ENCODE results near the gene JPT1.
A peak's percentile ranks its signal among the peaks of the same experiment; 100 is the strongest.

Gene JPT1

GRCh38 chr17:75113798-75114551 lies 40.3 kb downstream of the JPT1 start:
- peaks cover 5% of the 10 kb centered on the region for H3K4me1 ChIP-seq (ENCODE audit: control insufficient read depth, insufficient read depth, low read length)
- no peaks in the 10 kb centered on the region for H3K27me3 ChIP-seq (ENCODE audit: control insufficient read depth, insufficient read depth, low read length)
- H3K36me3 ChIP-seq (ENCODE audit: control insufficient read depth, insufficient read depth, low read length) = peaks cover 8% of the 10 kb centered on the region; the same call in 1 of the 2 replicates
- no peaks in the 10 kb centered on the region for H3K9me3 ChIP-seq (ENCODE audit: control insufficient read depth, insufficient read depth, low read length)
- no peak overlapping the region for H3K4me3 ChIP-seq (ENCODE audit: low read depth, low read length)
- no peak overlapping the region for H3K9ac ChIP-seq (ENCODE audit: low read depth, low read length)
- peak overlapping the region; percentile 67 for H3K27ac ChIP-seq (ENCODE audit: low read depth, low read length)

GRCh38 chr17:75111777-75112335 lies 42.5 kb downstream of the JPT1 start:
- peaks cover 8% of the 10 kb centered on the region; the same call in 1 of the 2 replicates for H3K36me3 ChIP-seq (ENCODE audit: control insufficient read depth, insufficient read depth, low read length)
- no peaks in the 10 kb centered on the region for H3K9me3 ChIP-seq (ENCODE audit: control insufficient read depth, insufficient read depth, low read length)
- peaks cover 3% of the 10 kb centered on the region; the same call in 1 of the 2 replicates for H3K27me3 ChIP-seq (ENCODE audit: control insufficient read depth, insufficient read depth, low read length)
- H3K4me1 ChIP-seq (ENCODE audit: control insufficient read depth, insufficient read depth, low read length) = peaks cover 10% of the 10 kb centered on the region
- no peak overlapping the region for H3K27ac ChIP-seq (ENCODE audit: low read depth, low read length)
- H3K4me3 ChIP-seq (ENCODE audit: low read depth, low read length) = no peak overlapping the region
- no peak overlapping the region for H3K9ac ChIP-seq (ENCODE audit: low read depth, low read length)

- Histone ChIP-seq H3K4me1 (ENCODE audit: control insufficient read depth, insufficient read depth, low read length) (peaks cover 13% of the 10 kb centered on the region), H3K36me3 (ENCODE audit: control insufficient read depth, insufficient read depth, low read length) (no peaks in the 10 kb centered on the region), H3K4me3 (ENCODE audit: low read depth, low read length) (peak overlapping the region; percentile 93), H3K27me3 (ENCODE audit: control insufficient read depth, insufficient read depth, low read length) (peaks cover 3% of the 10 kb centered on the region; the same call in 1 of the 2 replicates), H3K9me3 (ENCODE audit: control insufficient read depth, insufficient read depth, low read length) (no peaks in the 10 kb centered on the region), H3K9ac (ENCODE audit: low read depth, low read length) (peak overlapping the region; percentile 4; the same call in 1 of the 2 replicates), H3K27ac (ENCODE audit: low read depth, low read length) (no peak overlapping the region)
These were observed 43.9 kb downstream of the JPT1 start for GRCh38 chr17:75110234-75110937.

DNA sequence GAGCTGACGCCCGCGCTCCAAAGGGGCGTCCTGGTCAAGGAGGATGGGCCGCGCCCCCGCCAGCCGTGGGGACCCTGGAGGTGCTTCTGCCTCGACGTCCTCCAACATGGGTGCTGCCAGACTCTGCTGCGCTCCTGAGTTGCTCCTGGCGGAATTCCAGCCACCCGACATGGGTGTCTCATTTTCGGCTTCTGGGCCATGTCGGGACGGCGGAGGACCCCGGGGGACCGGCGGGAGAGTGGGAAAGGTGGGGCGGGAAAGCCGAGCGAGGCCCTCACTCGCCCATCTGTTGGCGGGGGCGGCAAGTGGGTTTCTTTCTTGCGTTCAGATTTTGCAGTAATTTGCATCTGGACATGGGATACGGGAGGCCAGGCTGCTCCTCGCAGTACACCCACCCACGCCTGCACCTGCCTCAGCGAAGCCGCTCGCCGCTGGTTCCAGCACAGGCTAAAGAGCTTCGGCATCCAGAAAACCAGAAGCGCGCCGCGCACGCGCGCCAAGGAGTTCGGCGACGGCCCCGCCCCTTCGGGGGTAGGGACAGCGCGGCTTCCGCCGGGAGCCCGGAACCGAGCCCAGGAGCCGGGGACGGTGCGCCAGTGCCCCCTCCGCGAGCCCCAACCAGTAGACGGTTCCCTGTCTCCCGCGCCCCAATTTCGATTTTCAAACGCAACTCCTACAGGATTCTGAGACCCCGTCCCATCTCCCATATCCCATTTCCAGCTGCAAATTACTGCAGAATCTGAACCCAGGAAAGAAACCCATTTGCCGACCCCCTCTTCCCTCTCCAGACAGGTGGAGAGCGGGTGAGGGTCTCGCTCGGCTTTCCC lies 44.7 kb downstream of the JPT1 start, which contains the start of gene ARMC7:
Gene ARMC7 (plus strand): TSS at position 563 of the 827 bp plus-strand sequence. CDS start 320 bp downstream, outside the sequence.
- peak within 1 kb of the TSS; percentile 17 for H3K27ac ChIP-seq (ENCODE audit: low read depth, low read length)
- H3K9me3 ChIP-seq (ENCODE audit: control insufficient read depth, insufficient read depth, low read length) = no peaks in the 10 kb centered on the region
- peaks cover 3% of the 10 kb centered on the region; the same call in 1 of the 2 replicates for H3K27me3 ChIP-seq (ENCODE audit: control insufficient read depth, insufficient read depth, low read length)
- no peaks in the 10 kb centered on the region for H3K36me3 ChIP-seq (ENCODE audit: control insufficient read depth, insufficient read depth, low read length)
- peak within 1 kb of the TSS; percentile 93 for H3K4me3 ChIP-seq (ENCODE audit: low read depth, low read length)
- H3K9ac ChIP-seq (ENCODE audit: low read depth, low read length) = peak within 1 kb of the TSS; percentile 51
- peaks cover 13% of the 10 kb centered on the region for H3K4me1 ChIP-seq (ENCODE audit: control insufficient read depth, insufficient read depth, low read length)

GRCh38 chr17:75109046-75109406 lies 45.3 kb downstream of the JPT1 start:
- H3K36me3 ChIP-seq (ENCODE audit: control insufficient read depth, insufficient read depth, low read length) = no peaks in the 10 kb centered on the region
- no peak overlapping the region for H3K27ac ChIP-seq (ENCODE audit: low read depth, low read length)
- no peaks in the 10 kb centered on the region for H3K9me3 ChIP-seq (ENCODE audit: control insufficient read depth, insufficient read depth, low read length)
- H3K4me1 ChIP-seq (ENCODE audit: control insufficient read depth, insufficient read depth, low read length) = peaks cover 8% of the 10 kb centered on the region
- H3K27me3 ChIP-seq (ENCODE audit: control insufficient read depth, insufficient read depth, low read length) = peaks cover 3% of the 10 kb centered on the region; the same call in 1 of the 2 replicates
- peak overlapping the region; percentile 93 for H3K4me3 ChIP-seq (ENCODE audit: low read depth, low read length)
- H3K9ac ChIP-seq (ENCODE audit: low read depth, low read length) = 0 out of 2 replicates have a peak overlapping the region, but pooled peaks have one; percentile 51

DNA sequence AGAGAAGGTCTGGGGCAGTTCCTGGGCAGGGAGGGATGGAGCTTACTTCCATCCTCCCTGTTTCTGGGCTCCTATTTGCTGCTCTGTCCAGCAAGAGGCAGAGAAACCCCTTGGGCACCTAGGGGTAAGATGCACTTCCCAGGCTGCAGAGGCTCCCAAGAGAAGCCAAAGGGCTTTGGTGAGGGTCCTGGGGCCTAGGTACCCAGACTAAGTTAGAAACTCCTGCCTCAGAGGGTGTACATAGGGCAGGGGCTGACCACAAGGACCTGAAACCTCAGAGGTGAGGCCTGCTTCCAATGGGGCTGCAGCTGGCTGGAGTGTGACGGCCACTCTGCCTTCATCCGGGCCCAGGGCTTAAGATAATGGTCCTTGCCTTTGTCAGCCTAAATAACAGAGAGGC lies 46.1 kb downstream of the JPT1 start:
- Histone ChIP-seq H3K27ac (ENCODE audit: low read depth, low read length) (no peak overlapping the region), H3K27me3 (ENCODE audit: control insufficient read depth, insufficient read depth, low read length) (peaks cover 3% of the 10 kb centered on the region; the same call in 1 of the 2 replicates), H3K9ac (ENCODE audit: low read depth, low read length) (no peak overlapping the region)

GRCh38 chr17:75105126-75106080 lies 48.9 kb downstream of the JPT1 start:
- Histone ChIP-seq H3K36me3 (ENCODE audit: control insufficient read depth, insufficient read depth, low read length) (peaks cover 4% of the 10 kb centered on the region), H3K27ac (ENCODE audit: low read depth, low read length) (peak overlapping the region; percentile 24), H3K4me3 (ENCODE audit: low read depth, low read length) (no peak overlapping the region), H3K27me3 (ENCODE audit: control insufficient read depth, insufficient read depth, low read length) (peaks cover 3% of the 10 kb centered on the region; the same call in 1 of the 2 replicates), H3K9me3 (ENCODE audit: control insufficient read depth, insufficient read depth, low read length) (no peaks in the 10 kb centered on the region), H3K9ac (ENCODE audit: low read depth, low read length) (no peak overlapping the region), H3K4me1 (ENCODE audit: control insufficient read depth, insufficient read depth, low read length) (peaks cover 8% of the 10 kb centered on the region)

More for the DNA sequence above, 46.1 kb downstream of the JPT1 start:
- Histone ChIP-seq H3K9me3 (ENCODE audit: control insufficient read depth, insufficient read depth, low read length) (no peaks in the 10 kb centered on the region), H3K4me1 (ENCODE audit: control insufficient read depth, insufficient read depth, low read length) (peaks cover 8% of the 10 kb centered on the region), H3K4me3 (ENCODE audit: low read depth, low read length) (no peak overlapping the region), H3K36me3 (ENCODE audit: control insufficient read depth, insufficient read depth, low read length) (no peaks in the 10 kb centered on the region)

GRCh38 chr17:75103601-75104554 lies 50.4 kb downstream of the JPT1 start:
- H3K9ac ChIP-seq (ENCODE audit: low read depth, low read length) = no peak overlapping the region
- no peaks in the 10 kb centered on the region for H3K9me3 ChIP-seq (ENCODE audit: control insufficient read depth, insufficient read depth, low read length)
- peaks cover 7% of the 10 kb centered on the region for H3K4me1 ChIP-seq (ENCODE audit: control insufficient read depth, insufficient read depth, low read length)
- H3K36me3 ChIP-seq (ENCODE audit: control insufficient read depth, insufficient read depth, low read length) = peaks cover 10% of the 10 kb centered on the region
- peaks cover 3% of the 10 kb centered on the region; the same call in 1 of the 2 replicates for H3K27me3 ChIP-seq (ENCODE audit: control insufficient read depth, insufficient read depth, low read length)
- no peak overlapping the region for H3K27ac ChIP-seq (ENCODE audit: low read depth, low read length)
- H3K4me3 ChIP-seq (ENCODE audit: low read depth, low read length) = no peak overlapping the region

- no peaks in the 10 kb centered on the region for H3K27me3 ChIP-seq (ENCODE audit: control insufficient read depth, insufficient read depth, low read length)
- no peaks in the 10 kb centered on the region for H3K9me3 ChIP-seq (ENCODE audit: control insufficient read depth, insufficient read depth, low read length)
- no peak overlapping the region for H3K27ac ChIP-seq (ENCODE audit: low read depth, low read length)
- peaks cover 11% of the 10 kb centered on the region for H3K36me3 ChIP-seq (ENCODE audit: control insufficient read depth, insufficient read depth, low read length)
- no peak overlapping the region for H3K9ac ChIP-seq (ENCODE audit: low read depth, low read length)
- no peak overlapping the region for H3K4me3 ChIP-seq (ENCODE audit: low read depth, low read length)
- H3K4me1 ChIP-seq (ENCODE audit: control insufficient read depth, insufficient read depth, low read length) = peaks cover 3% of the 10 kb centered on the region
These were observed 51.9 kb downstream of the JPT1 start for GRCh38 chr17:75102385-75102821.

All from HUES48 (cell line).